OCI-LY1 (cell line): ENCODE data around the gene LPCAT3.

ENCODE experiments used
- EZH2 ChIP-seq: fragments of 200-600 bp; sonication (generic), shearing (Covaris generic); IDR thresholded peaks from 2 replicates; pipeline ENCODE4 v1.8.0; 2017; ENCODE audit warnings: borderline replicate concordance, mixed run types, mild to moderate bottlenecking, antibody characterized with exemption, low read length, moderate library complexity, mixed read lengths
- TF ChIP-seq, protein P1 (sequence below): fragments of 200-600 bp; sonication (generic), shearing (Covaris generic); IDR thresholded peaks from 2 replicates; pipeline ENCODE4 v1.5.1; 2017; ENCODE audit warnings: mild to moderate bottlenecking, antibody characterized with exemption, low read length, moderate library complexity, mixed read lengths

DNA sequence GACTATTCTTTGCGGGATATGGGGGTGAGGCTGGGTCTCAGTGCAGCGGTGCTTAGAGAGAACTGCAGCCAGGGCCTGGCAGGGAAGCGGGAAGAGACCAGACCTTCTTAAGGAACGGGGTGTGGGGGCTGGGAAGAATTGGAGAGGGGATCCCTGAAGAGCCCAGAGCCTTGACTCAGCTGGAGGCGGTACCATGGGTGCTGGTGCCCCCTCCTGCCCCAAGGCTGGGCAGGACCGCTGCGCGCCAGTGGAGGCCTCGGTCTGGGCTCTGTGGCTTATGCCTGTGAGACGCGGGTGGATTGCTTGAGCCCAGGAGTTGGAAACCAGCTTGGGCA lies 76.0 kb downstream of the LPCAT3 start:
- TF ChIP-seq, protein P1, sequence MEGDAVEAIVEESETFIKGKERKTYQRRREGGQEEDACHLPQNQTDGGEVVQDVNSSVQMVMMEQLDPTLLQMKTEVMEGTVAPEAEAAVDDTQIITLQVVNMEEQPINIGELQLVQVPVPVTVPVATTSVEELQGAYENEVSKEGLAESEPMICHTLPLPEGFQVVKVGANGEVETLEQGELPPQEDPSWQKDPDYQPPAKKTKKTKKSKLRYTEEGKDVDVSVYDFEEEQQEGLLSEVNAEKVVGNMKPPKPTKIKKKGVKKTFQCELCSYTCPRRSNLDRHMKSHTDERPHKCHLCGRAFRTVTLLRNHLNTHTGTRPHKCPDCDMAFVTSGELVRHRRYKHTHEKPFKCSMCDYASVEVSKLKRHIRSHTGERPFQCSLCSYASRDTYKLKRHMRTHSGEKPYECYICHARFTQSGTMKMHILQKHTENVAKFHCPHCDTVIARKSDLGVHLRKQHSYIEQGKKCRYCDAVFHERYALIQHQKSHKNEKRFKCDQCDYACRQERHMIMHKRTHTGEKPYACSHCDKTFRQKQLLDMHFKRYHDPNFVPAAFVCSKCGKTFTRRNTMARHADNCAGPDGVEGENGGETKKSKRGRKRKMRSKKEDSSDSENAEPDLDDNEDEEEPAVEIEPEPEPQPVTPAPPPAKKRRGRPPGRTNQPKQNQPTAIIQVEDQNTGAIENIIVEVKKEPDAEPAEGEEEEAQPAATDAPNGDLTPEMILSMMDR, result no peak
- no peak for TF ChIP-seq EZH2
